Common myeloid progenitor, CD34-positive (primary cell): ENCODE data around the gene NFIA.

Experiments
- CTCF ChIA-PET: fragments of 350-600 bp; sonication (Branson Sonifier 250); formaldehyde crosslinking; loops from one replicate; lab custom pipeline; 2021; ENCODE audit warnings: antibody characterized with exemption; lab: Charles Lee
- POLR2A ChIA-PET: fragments of 350-600 bp; sonication (Branson Sonifier 250); formaldehyde crosslinking; loops from one replicate; lab custom pipeline; 2021; ENCODE audit warnings: antibody characterized with exemption; lab: Charles Lee
- DNase-seq, 3 donors: peaks; one replicate each; pipeline versions ENCODE4 v3.0.0 to v3.0.0-alpha.2; 2013
- H3K27ac ChIP-seq, 2 experiments: 1 replicate in 1 of 2; 2 replicates in 1 of 2; pipeline ENCODE4 v1.7.0; 2013; ENCODE audit warnings: inconsistent platforms in 2 of 2, low read length in 2 of 2, mild to moderate bottlenecking in 2 of 2, low read depth in 1 of 2, moderate library complexity in 1 of 2; ENCODE audit not compliant: severe bottlenecking in 2 of 2, insufficient read depth in 1 of 2, poor library complexity in 1 of 2
- H3K27me3 ChIP-seq, 5 experiments: replicated peaks in 2 of 5; 1 replicate in 3 of 5; 2 replicates in 2 of 5; pipeline versions ENCODE4 v1.6.1 to v1.7.0; 2013; ENCODE audit warnings: low read length in 4 of 5, mild to moderate bottlenecking in 2 of 5, moderate library complexity in 2 of 5, inconsistent platforms in 1 of 5; ENCODE audit not compliant: insufficient read depth in 5 of 5, control insufficient read depth in 4 of 5
- H3K36me3 ChIP-seq, 4 experiments: 1 replicate in 2 of 4; 2 replicates in 2 of 4; pipeline versions ENCODE4 v1.6.1 to v1.7.0; 2013; ENCODE audit warnings: low read length in 3 of 4, control low read depth in 1 of 4, mild to moderate bottlenecking in 1 of 4; ENCODE audit not compliant: control insufficient read depth in 4 of 4, insufficient read depth in 4 of 4
- H3K4me1 ChIP-seq, 4 experiments: 1 replicate in 3 of 4; 2 replicates in 1 of 4; pipeline versions ENCODE4 v1.6.1 to v1.7.1; 2013; ENCODE audit warnings: low read length in 3 of 4, mild to moderate bottlenecking in 3 of 4, control low read depth in 1 of 4, inconsistent platforms in 1 of 4, moderate library complexity in 1 of 4; ENCODE audit not compliant: control insufficient read depth in 4 of 4, insufficient read depth in 4 of 4; ENCODE audit errors: control extremely low read depth in 1 of 4
- H3K4me3 ChIP-seq, 7 experiments: 1 replicate in 4 of 7; 2 replicates in 3 of 7; pipeline versions ENCODE4 v1.5.1 to v1.7.0; 2013; ENCODE audit warnings: mild to moderate bottlenecking in 7 of 7, low read length in 6 of 7, moderate library complexity in 6 of 7, inconsistent platforms in 2 of 7, low read depth in 2 of 7, control low read depth in 1 of 7; ENCODE audit not compliant: insufficient read depth in 4 of 7, control insufficient read depth in 1 of 7; ENCODE audit errors: extremely low read depth in 1 of 7
- H3K9me3 ChIP-seq, 5 experiments: 1 replicate in 4 of 5; 2 replicates in 1 of 5; pipeline versions ENCODE4 v1.6.1 to v1.7.1; 2013; ENCODE audit warnings: low read length in 4 of 5, mild to moderate bottlenecking in 2 of 5, inconsistent platforms in 1 of 5, low read depth in 1 of 5, moderate library complexity in 1 of 5; ENCODE audit not compliant: control insufficient read depth in 4 of 5, insufficient read depth in 2 of 5; ENCODE audit errors: control extremely low read depth in 1 of 5
- WGBS: methylation state at CpG from one replicate; pipeline ENCODE4 v1.1.5; 2013; ENCODE audit not compliant: insufficient coverage; 5-methylcytosine and 5-hydroxymethylcytosine counted together

NFIA gene

GRCh38 chr1:61093525-61094137, 11.3 kb downstream of the NFIA start:
- no peak for DNase-seq
- ChIA-PET CTCF (interaction anchor here (1.4 kb wide), 1 partner anchor 16 kb away, joined by 3 read pairs; no protein-coding TSS in a partner anchor), POLR2A (no interaction called here)
- H3K27me3 ChIP-seq, result no peaks in the 10 kb centered on the region
- no CpG with 5 or more reads among the region's 2 CpGs for WGBS
- H3K4me3 ChIP-seq, result no peak overlapping the region
- peaks cover 0 to 12% (median under 1%) of the 10 kb centered on the region in 4 experiments for H3K36me3 ChIP-seq
- no peaks in the 10 kb centered on the region for H3K9me3 ChIP-seq
- no peak overlapping the region for H3K27ac ChIP-seq
- H3K4me1 ChIP-seq, result peaks cover 0 to 8% (median 0%) of the 10 kb centered on the region in 4 experiments

GRCh38 chr1:61094677-61095469, 12.5 kb downstream of the NFIA start:
- CTCF ChIA-PET, result interaction anchor here (1.2 to 1.4 kb wide), 2 partner anchors 17 to 39 kb away, joined by 3 read pairs; no protein-coding TSS in a partner anchor
- Histone ChIP-seq H3K4me3 (no peak overlapping the region), H3K36me3 (peaks cover 0 to 4% (median 0%) of the 10 kb centered on the region in 4 experiments), H3K4me1 (peaks cover 0 to 14% (median 2%) of the 10 kb centered on the region in 4 experiments), H3K27me3 (no peaks in the 10 kb centered on the region), H3K27ac (no peak overlapping the region), H3K9me3 (no peaks in the 10 kb centered on the region)
- WGBS, result 60% methylated on average over 1 of the region's 4 CpGs
- no peak for DNase-seq
- POLR2A ChIA-PET, result interaction anchor here (0.8 kb wide), 1 partner anchor 29 kb away, joined by 3 read pairs; no protein-coding TSS in a partner anchor

DNA sequence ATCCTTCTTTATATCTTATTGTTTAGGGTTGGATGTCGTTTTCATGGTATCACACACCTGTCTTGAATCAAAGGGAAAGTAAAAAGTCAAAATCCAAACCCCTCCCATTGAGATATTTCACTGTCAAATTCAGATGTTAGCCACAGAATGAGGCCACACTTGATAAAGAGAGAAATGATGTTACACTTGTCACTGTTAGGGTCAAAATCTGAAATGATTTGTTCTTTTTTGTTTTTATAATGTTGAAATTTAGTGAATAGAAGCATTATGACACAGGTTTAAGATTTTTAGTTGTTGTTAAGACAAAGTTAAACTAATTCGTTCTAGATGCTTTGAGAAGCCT, 13.1 kb downstream of the NFIA start:
- POLR2A ChIA-PET, result no interaction called here
- Histone ChIP-seq H3K27me3 (no peaks in the 10 kb centered on the region), H3K4me3 (no peak overlapping the region), H3K4me1 (peaks cover 0 to 14% (median 2%) of the 10 kb centered on the region in 4 experiments), H3K27ac (no peak overlapping the region), H3K9me3 (no peaks in the 10 kb centered on the region), H3K36me3 (no peaks in the 10 kb centered on the region)
- no CpG with 5 or more reads among the region's 2 CpGs for WGBS
- CTCF ChIA-PET, result no interaction called here
- no peak for DNase-seq

GRCh38 chr1:61097317-61097716, 15.0 kb downstream of the NFIA start:
- Histone ChIP-seq H3K9me3 (no peaks in the 10 kb centered on the region), H3K36me3 (no peaks in the 10 kb centered on the region), H3K27me3 (no peaks in the 10 kb centered on the region), H3K27ac (no peak overlapping the region), H3K4me1 (peaks cover 0 to 20% (median 2%) of the 10 kb centered on the region in 4 experiments), H3K4me3 (no peak overlapping the region)
- POLR2A ChIA-PET, result no interaction called here
- DNase-seq, result peak in 2 of 3 donors; percentile 57 to 63
- CTCF ChIA-PET, result interaction anchor here (1.0 to 1.9 kb wide), 6 partner anchors 8 to 112 kb away, joined by 3 to 5 read pairs (median 3); no protein-coding TSS in a partner anchor
- 100% methylated on average over 1 of the region's 1 CpG for WGBS

GRCh38 chr1:61097722-61098121, 15.4 kb downstream of the NFIA start:
- Histone ChIP-seq H3K27ac (no peak overlapping the region), H3K27me3 (no peaks in the 10 kb centered on the region), H3K4me1 (peaks cover 0 to 20% (median 2%) of the 10 kb centered on the region in 4 experiments), H3K9me3 (no peaks in the 10 kb centered on the region), H3K4me3 (no peak overlapping the region), H3K36me3 (no peaks in the 10 kb centered on the region)
- ChIA-PET POLR2A (interaction anchor here (0.6 kb wide), 1 partner anchor 17 kb away, joined by 3 read pairs; no protein-coding TSS in a partner anchor), CTCF (interaction anchor here (1.0 to 1.9 kb wide), 5 partner anchors 9 to 112 kb away, joined by 3 to 5 read pairs (median 3); no protein-coding TSS in a partner anchor)
- no peak for DNase-seq
- WGBS, result no CpG with 5 or more reads among the region's 1 CpG

- Histone ChIP-seq H3K27me3 (no peaks in the 10 kb centered on the region), H3K9me3 (no peaks in the 10 kb centered on the region), H3K27ac (no peak overlapping the region), H3K4me3 (no peak overlapping the region), H3K36me3 (no peaks in the 10 kb centered on the region), H3K4me1 (peaks cover 0 to 26% (median 2%) of the 10 kb centered on the region in 4 experiments)
- no CpG with 5 or more reads among the region's 3 CpGs for WGBS
- POLR2A ChIA-PET, result interaction anchor here (0.6 kb wide), 2 partner anchors 17 to 223 kb away, joined by 3 read pairs; no protein-coding TSS in a partner anchor
- no peak for DNase-seq
- CTCF ChIA-PET, result interaction anchor here (0.7 to 1.9 kb wide), 5 partner anchors 9 to 241 kb away, joined by 3 to 5 read pairs (median 3); no protein-coding TSS in a partner anchor
Observed at GRCh38 chr1:61098333-61098732, 16.0 kb downstream of the NFIA start.
